Measurements from ENCODE around the gene MBOAT2. TPM values are rescaled to one million over a fixed set of nuclear protein-coding genes. Genes with fewer than 3 reads are reported as not detected.
A peak's percentile ranks its signal among the peaks of the same experiment; 100 is the strongest.

The MBOAT2 gene
- total RNA-seq, 1 experiment from 2014 or later, result 65.1 TPM

DNA sequence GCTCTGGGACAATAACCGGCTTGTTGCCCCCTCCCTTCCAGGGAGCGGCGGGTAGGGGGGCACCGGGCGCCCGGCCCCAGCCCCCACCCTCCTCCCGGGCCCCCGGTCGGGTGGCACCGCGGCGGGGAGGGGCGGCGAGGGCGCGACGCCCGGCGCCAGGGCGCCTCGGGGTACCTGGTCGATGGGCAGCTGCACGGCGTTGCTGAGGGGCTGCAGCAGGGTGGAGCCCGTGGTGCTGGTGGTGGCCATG, 193 bp downstream of the MBOAT2 start:
- no peaks in the 10 kb centered on the region for H3K27me3 ChIP-seq (replicated peaks; ENCODE audit: insufficient read depth, low read depth, low read length, poor library complexity)
- H3K4me3 ChIP-seq (ENCODE audit: low read depth, low read length, poor library complexity, severe bottlenecking), result peak overlapping the region; percentile 72
- H3K9me3 ChIP-seq (ENCODE audit: low read depth, low read length, poor library complexity, severe bottlenecking), result no peaks in the 10 kb centered on the region
- no peak for DNase-seq (ENCODE audit: low spot score)
- BruUV-seq (replicated peaks), result no TSS peak
- ChIA-PET CTCF (no interaction called here), POLR2A (ENCODE audit: low non-redundant PET) (no interaction called here)
- intact Hi-C loops (cut with micrococcal nuclease; ENCODE audit: unreplicated experiment), result no loop called here
- H3K27ac ChIP-seq (ENCODE audit: low read depth, low read length, poor library complexity, severe bottlenecking), result peak overlapping the region; percentile 22
- H3K36me3 ChIP-seq (ENCODE audit: insufficient read depth, low read length, poor library complexity, severe bottlenecking), result no peaks in the 10 kb centered on the region
- TF ChIP-seq EZH2 (IDR thresholded peaks at IDR 0.05; ENCODE audit: borderline replicate concordance, low read depth, low read length, poor library complexity, severe bottlenecking), result no peak
- TF ChIP-seq, protein P1, sequence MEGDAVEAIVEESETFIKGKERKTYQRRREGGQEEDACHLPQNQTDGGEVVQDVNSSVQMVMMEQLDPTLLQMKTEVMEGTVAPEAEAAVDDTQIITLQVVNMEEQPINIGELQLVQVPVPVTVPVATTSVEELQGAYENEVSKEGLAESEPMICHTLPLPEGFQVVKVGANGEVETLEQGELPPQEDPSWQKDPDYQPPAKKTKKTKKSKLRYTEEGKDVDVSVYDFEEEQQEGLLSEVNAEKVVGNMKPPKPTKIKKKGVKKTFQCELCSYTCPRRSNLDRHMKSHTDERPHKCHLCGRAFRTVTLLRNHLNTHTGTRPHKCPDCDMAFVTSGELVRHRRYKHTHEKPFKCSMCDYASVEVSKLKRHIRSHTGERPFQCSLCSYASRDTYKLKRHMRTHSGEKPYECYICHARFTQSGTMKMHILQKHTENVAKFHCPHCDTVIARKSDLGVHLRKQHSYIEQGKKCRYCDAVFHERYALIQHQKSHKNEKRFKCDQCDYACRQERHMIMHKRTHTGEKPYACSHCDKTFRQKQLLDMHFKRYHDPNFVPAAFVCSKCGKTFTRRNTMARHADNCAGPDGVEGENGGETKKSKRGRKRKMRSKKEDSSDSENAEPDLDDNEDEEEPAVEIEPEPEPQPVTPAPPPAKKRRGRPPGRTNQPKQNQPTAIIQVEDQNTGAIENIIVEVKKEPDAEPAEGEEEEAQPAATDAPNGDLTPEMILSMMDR (conservative IDR thresholded peaks at IDR 0.05; ENCODE audit: low read depth, low read length), result no peak
- peaks cover 26% of the 10 kb centered on the region for H3K4me1 ChIP-seq (ENCODE audit: insufficient read depth, low read length, poor library complexity, severe bottlenecking)

DNA sequence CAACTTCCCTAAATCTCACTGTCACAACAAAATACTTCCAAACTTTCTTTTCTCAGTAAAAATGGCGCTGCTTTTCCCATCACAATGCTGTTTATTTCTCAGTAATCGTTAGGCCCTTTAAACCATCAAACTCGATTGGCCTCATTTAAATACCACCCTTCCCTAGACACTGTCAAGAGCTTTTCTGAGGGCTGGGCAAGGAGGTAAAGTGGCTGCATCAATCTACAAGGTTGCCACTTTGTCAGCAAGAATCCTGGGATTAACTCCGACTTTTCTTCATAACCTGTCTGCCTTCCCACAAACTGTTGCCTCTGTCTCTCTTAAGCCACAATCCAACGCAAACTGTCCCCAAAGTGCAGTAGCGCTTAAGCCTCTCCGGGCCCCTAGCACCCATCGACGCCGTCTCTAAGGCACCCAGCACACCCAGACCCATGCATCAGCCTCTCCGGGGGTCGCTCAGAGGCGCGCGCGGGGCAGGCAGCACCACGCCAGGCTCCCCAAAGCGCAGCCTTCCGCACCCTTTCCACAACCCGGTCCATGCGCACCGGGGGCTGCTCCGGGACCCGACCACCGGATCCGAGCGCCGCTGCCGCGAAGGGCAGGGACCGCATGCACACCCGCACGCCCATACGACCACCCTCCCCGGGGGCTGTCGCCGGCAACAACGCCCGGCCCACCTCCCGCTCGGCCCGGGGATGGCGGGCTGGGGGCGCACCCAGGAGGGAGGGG, 683 bp downstream of the MBOAT2 start:
- TF ChIP-seq, protein P1 (conservative IDR thresholded peaks at IDR 0.05; ENCODE audit: low read depth, low read length), result no peak
- no peak for TF ChIP-seq EZH2 (IDR thresholded peaks at IDR 0.05; ENCODE audit: borderline replicate concordance, low read depth, low read length, poor library complexity, severe bottlenecking)
- DNase-seq (ENCODE audit: low spot score), result peak; percentile 55
- intact Hi-C loops (cut with micrococcal nuclease; ENCODE audit: unreplicated experiment), result no loop called here
- ChIA-PET POLR2A (ENCODE audit: low non-redundant PET) (no interaction called here), CTCF (no interaction called here)
- peak overlapping the region; percentile 22 for H3K27ac ChIP-seq (ENCODE audit: low read depth, low read length, poor library complexity, severe bottlenecking)
- no TSS peak for BruUV-seq (replicated peaks)
- no peaks in the 10 kb centered on the region for H3K9me3 ChIP-seq (ENCODE audit: low read depth, low read length, poor library complexity, severe bottlenecking)
- no peaks in the 10 kb centered on the region for H3K36me3 ChIP-seq (ENCODE audit: insufficient read depth, low read length, poor library complexity, severe bottlenecking)
- H3K4me1 ChIP-seq (ENCODE audit: insufficient read depth, low read length, poor library complexity, severe bottlenecking), result peaks cover 26% of the 10 kb centered on the region
- H3K27me3 ChIP-seq (replicated peaks; ENCODE audit: insufficient read depth, low read depth, low read length, poor library complexity), result no peaks in the 10 kb centered on the region
- H3K4me3 ChIP-seq (ENCODE audit: low read depth, low read length, poor library complexity, severe bottlenecking), result peak overlapping the region; percentile 72

DNA sequence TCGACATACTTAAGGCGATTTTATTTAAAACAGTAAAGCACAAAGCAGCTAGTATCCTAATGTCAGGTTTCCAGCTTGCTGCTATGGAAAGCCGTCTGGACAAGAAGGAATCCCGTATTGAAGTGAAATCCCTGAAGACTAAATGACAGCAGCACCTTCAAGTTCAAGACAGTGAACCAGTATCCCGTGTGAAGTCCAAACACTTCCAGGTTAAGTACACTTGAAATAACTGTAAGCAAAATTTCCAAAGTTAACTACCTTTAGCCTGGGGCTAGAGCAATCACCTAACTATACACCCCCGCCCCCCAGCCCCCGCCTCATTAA, 1.2 kb downstream of the MBOAT2 start:
- no peak for TF ChIP-seq EZH2 (IDR thresholded peaks at IDR 0.05; ENCODE audit: borderline replicate concordance, low read depth, low read length, poor library complexity, severe bottlenecking)
- Histone ChIP-seq H3K27ac (ENCODE audit: low read depth, low read length, poor library complexity, severe bottlenecking) (no peak overlapping the region), H3K36me3 (ENCODE audit: insufficient read depth, low read length, poor library complexity, severe bottlenecking) (no peaks in the 10 kb centered on the region), H3K9me3 (ENCODE audit: low read depth, low read length, poor library complexity, severe bottlenecking) (no peaks in the 10 kb centered on the region), H3K4me3 (ENCODE audit: low read depth, low read length, poor library complexity, severe bottlenecking) (peak overlapping the region; percentile 72), H3K4me1 (ENCODE audit: insufficient read depth, low read length, poor library complexity, severe bottlenecking) (peaks cover 26% of the 10 kb centered on the region), H3K27me3 (replicated peaks; ENCODE audit: insufficient read depth, low read depth, low read length, poor library complexity) (no peaks in the 10 kb centered on the region)
- ChIA-PET CTCF (no interaction called here), POLR2A (ENCODE audit: low non-redundant PET) (no interaction called here)
- no peak for DNase-seq (ENCODE audit: low spot score)
- intact Hi-C loops (cut with micrococcal nuclease; ENCODE audit: unreplicated experiment), result no loop called here
- BruUV-seq (replicated peaks), result no TSS peak

DNA sequence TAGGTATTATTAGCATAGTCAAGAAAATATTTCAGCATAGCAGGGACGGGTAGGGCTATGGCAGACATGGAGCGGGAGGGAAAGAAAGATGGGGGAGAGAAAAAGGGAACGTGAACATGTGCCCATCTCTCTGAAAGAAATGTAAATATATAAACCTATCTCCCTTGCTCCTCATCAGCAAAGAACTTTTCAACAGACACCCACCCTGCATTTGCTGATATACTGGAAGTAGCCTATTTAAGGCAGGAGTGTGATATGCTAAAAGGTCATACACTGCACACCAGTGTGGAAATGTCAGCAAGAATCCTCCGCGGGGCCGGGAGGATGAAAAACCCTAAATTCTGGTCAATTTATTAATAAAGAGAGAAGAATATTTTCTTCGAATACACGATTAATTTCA, 1.7 kb downstream of the MBOAT2 start:
- DNase-seq (ENCODE audit: low spot score), result no peak
- Histone ChIP-seq H3K4me3 (ENCODE audit: low read depth, low read length, poor library complexity, severe bottlenecking) (peak overlapping the region; percentile 72), H3K27ac (ENCODE audit: low read depth, low read length, poor library complexity, severe bottlenecking) (no peak overlapping the region), H3K9me3 (ENCODE audit: low read depth, low read length, poor library complexity, severe bottlenecking) (no peaks in the 10 kb centered on the region), H3K4me1 (ENCODE audit: insufficient read depth, low read length, poor library complexity, severe bottlenecking) (peaks cover 26% of the 10 kb centered on the region), H3K27me3 (replicated peaks; ENCODE audit: insufficient read depth, low read depth, low read length, poor library complexity) (no peaks in the 10 kb centered on the region), H3K36me3 (ENCODE audit: insufficient read depth, low read length, poor library complexity, severe bottlenecking) (no peaks in the 10 kb centered on the region)
- intact Hi-C loops (cut with micrococcal nuclease; ENCODE audit: unreplicated experiment), result no loop called here
- TF ChIP-seq, protein P1 (conservative IDR thresholded peaks at IDR 0.05; ENCODE audit: low read depth, low read length), result no peak
- TF ChIP-seq EZH2 (IDR thresholded peaks at IDR 0.05; ENCODE audit: borderline replicate concordance, low read depth, low read length, poor library complexity, severe bottlenecking), result no peak
- ChIA-PET POLR2A (ENCODE audit: low non-redundant PET) (no interaction called here), CTCF (no interaction called here)
- no TSS peak for BruUV-seq (replicated peaks)
